ENCODE results near the gene A1BG. TPM values are rescaled to one million over a fixed set of nuclear protein-coding genes. Genes with fewer than 3 reads are reported as not detected.

A1BG gene
- total RNA-seq, 2 donors from 2014 or later = 12.6 to 16.4 TPM

DNA sequence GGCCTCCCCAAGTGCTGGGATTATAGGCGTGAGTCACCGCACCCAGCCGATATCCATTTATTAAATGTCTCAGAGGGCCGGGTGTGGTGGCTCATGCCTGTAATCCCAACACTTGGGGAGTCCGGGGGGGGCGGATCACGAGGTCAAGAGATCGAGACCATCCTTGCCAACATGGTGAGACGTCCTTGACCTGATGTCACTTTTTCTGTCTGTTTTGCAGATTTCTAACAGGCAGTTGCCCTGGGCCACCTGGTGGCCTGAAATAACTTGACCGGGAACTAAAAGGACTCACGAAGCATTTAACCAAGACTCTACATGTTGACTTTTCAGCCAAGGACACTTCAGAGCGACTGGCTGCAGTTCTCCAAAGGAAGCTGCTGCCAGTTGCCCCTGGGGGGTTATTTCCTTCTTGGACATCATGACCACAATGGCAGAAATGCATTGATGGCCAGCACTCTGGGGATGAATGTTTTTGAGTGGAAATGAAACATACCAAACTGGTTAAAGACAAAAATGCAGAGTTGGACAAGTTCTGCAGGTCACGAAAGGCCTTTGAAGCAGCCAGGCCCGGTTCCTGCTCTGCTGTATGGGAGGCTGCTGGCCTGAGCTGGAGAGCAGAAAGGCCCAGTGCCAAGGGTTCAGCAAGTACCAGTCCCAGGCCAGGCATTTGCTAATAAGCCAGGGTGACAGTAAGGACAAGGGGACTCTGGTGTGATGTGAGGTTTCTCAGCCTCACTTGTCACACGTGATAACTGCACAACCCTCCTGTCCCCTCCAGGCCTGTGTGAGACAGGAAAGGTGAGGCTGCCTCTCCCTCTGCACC lies 19.2 kb upstream of the A1BG start:
- no peaks in the 10 kb centered on the region for H3K27me3 Mint-ChIP-seq (ENCODE audit: insufficient read depth)
- TF ChIP-seq, protein P1, sequence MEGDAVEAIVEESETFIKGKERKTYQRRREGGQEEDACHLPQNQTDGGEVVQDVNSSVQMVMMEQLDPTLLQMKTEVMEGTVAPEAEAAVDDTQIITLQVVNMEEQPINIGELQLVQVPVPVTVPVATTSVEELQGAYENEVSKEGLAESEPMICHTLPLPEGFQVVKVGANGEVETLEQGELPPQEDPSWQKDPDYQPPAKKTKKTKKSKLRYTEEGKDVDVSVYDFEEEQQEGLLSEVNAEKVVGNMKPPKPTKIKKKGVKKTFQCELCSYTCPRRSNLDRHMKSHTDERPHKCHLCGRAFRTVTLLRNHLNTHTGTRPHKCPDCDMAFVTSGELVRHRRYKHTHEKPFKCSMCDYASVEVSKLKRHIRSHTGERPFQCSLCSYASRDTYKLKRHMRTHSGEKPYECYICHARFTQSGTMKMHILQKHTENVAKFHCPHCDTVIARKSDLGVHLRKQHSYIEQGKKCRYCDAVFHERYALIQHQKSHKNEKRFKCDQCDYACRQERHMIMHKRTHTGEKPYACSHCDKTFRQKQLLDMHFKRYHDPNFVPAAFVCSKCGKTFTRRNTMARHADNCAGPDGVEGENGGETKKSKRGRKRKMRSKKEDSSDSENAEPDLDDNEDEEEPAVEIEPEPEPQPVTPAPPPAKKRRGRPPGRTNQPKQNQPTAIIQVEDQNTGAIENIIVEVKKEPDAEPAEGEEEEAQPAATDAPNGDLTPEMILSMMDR (conservative IDR thresholded peaks at IDR 0.05) = peak; percentile 73
- no peaks in the 10 kb centered on the region for H3K36me3 ChIP-seq (ENCODE audit: control insufficient read depth, insufficient read depth, low read length)
- no peak overlapping the region for H3K27ac ChIP-seq (ENCODE audit: low read depth, low read length)
- no peak overlapping the region for H3K4me3 ChIP-seq (ENCODE audit: low read length)
- H3K4me1 Mint-ChIP-seq = no peaks in the 10 kb centered on the region
- peak; percentile 69 for DNase-seq
- H3K4me3 Mint-ChIP-seq = no peak overlapping the region
- no peaks in the 10 kb centered on the region for H3K9me3 Mint-ChIP-seq
- H3K27ac Mint-ChIP-seq = no peak overlapping the region
- 84 to 89% methylated on average over 15 of the region's 15 CpGs for WGBS, 2 experiments (ENCODE audit: insufficient coverage in 1 of 2, insufficient read length in 1 of 2)
- no peaks in the 10 kb centered on the region for H3K4me1 ChIP-seq (ENCODE audit: control insufficient read depth, insufficient read depth, low read length)
- H3K27me3 ChIP-seq (ENCODE audit: control insufficient read depth, insufficient read depth, low read length, poor library complexity, severe bottlenecking) = no peaks in the 10 kb centered on the region
- no peak overlapping the region for H3K9ac ChIP-seq (ENCODE audit: extremely low read depth, low read length, poor library complexity, severe bottlenecking)
- H3K36me3 Mint-ChIP-seq (ENCODE audit: low read depth) = peaks cover 4% of the 10 kb centered on the region
- no peaks in the 10 kb centered on the region for H3K9me3 ChIP-seq (ENCODE audit: control insufficient read depth, low read length)

DNA sequence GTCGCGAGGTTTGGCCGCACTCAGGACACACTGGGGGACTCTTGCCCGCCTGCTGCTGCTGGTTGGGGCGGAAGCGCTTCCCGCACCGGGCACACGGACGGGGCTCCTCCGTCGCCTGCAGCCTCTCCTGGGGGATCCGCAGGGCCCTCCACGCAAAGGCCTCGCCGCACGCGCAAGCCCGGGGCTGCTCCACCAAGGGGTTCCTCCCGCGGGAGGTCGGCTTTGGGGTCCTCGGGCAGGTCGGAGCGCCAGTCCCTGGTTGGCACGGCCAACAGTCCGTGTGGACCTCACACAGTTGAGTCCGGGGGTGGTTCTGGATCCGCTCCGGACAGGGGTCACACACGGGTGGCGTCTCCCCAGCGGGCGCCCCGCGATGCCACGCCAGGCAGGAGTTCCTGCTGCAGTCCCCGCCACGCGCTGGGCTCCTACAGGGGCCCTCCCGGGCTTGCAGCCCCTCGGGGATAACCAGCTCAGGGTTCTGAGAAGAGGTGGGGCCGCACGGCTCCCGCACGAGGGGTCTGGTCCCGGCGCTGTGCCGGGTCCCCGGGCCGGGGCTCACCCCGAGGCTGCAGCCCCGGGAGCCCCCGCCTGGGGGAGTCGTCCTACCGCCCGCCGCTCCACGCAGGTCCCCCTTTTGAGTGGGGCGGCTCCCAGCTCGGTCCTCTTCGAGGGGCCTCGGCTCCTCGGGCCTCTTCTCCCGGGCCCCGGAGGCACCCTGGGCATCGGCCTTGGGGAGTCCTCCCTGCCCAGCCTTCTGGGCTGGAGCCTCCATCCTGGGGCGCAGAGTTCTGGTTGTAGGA lies 15.5 kb upstream of the A1BG start:
- Mint-ChIP-seq H3K4me1 (no peaks in the 10 kb centered on the region), H3K27ac (no peak overlapping the region), H3K4me3 (no peak overlapping the region), H3K9me3 (no peaks in the 10 kb centered on the region), H3K27me3 (ENCODE audit: insufficient read depth) (no peaks in the 10 kb centered on the region), H3K36me3 (ENCODE audit: low read depth) (peaks cover 7% of the 10 kb centered on the region)
- Histone ChIP-seq H3K36me3 (ENCODE audit: control insufficient read depth, insufficient read depth, low read length) (no peaks in the 10 kb centered on the region), H3K9ac (ENCODE audit: extremely low read depth, low read length, poor library complexity, severe bottlenecking) (no peak overlapping the region), H3K27ac (ENCODE audit: low read depth, low read length) (no peak overlapping the region), H3K4me3 (ENCODE audit: low read length) (no peak overlapping the region), H3K9me3 (ENCODE audit: control insufficient read depth, low read length) (no peaks in the 10 kb centered on the region), H3K4me1 (ENCODE audit: control insufficient read depth, insufficient read depth, low read length) (no peaks in the 10 kb centered on the region), H3K27me3 (ENCODE audit: control insufficient read depth, insufficient read depth, low read length, poor library complexity, severe bottlenecking) (no peaks in the 10 kb centered on the region)
- TF ChIP-seq, protein P1 (conservative IDR thresholded peaks at IDR 0.05) = peak; percentile 14
- 95 to 96% methylated on average over 49 to 68 of the region's 68 CpGs for WGBS, 2 experiments (ENCODE audit: insufficient coverage in 1 of 2, insufficient read length in 1 of 2)
- no peak for DNase-seq

DNA sequence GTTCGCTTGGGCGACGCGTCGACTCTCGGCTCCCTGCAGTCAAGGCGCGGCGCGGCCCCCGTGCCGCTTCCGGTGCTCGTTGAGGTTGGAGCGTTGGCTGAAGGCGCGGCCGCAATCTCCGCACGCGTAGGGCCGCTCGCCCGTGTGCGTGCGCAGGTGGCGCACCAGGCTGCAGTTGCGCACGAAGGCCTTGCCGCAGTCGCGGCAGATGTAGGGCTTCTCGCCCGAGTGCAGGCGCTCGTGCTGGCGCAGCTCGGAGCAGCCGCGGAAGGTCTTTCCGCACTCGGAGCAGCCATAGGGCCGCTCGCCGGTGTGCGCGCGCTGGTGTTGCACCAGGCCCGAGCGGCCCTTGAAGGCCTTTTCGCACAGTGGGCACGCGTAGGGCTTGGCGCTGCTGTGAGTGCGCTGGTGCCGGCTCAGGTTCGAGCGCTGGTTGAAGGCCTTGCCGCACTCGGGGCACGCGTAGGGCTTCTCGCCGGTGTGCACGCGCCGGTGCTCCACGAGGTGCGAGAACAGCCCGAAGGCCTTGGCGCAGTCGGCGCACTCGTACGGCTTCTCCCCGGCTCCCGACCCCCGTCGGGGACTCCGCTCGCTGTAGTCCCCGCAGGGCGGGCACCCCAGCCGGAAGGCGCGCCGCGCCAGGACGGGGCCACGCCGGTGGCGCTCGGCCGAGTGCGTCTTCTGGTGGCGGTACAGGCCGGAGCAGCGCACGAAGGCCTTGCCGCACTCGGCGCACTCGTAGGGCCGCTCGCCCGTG lies 14.6 kb upstream of the A1BG start:
- WGBS, 2 experiments (ENCODE audit: insufficient coverage in 1 of 2, insufficient read length in 1 of 2) = 95 to 97% methylated on average over 91 to 106 of the region's 106 CpGs
- H3K4me3 Mint-ChIP-seq = no peak overlapping the region

More for the DNA sequence above, 14.6 kb upstream of the A1BG start:
- no peaks in the 10 kb centered on the region for H3K9me3 Mint-ChIP-seq
- DNase-seq = no peak
- no peak overlapping the region for H3K9ac ChIP-seq (ENCODE audit: extremely low read depth, low read length, poor library complexity, severe bottlenecking)
- H3K4me1 ChIP-seq (ENCODE audit: control insufficient read depth, insufficient read depth, low read length) = no peaks in the 10 kb centered on the region
- no peaks in the 10 kb centered on the region for H3K9me3 ChIP-seq (ENCODE audit: control insufficient read depth, low read length)
- no peaks in the 10 kb centered on the region for H3K27me3 ChIP-seq (ENCODE audit: control insufficient read depth, insufficient read depth, low read length, poor library complexity, severe bottlenecking)
- no peak overlapping the region for H3K27ac Mint-ChIP-seq
- no peaks in the 10 kb centered on the region for H3K4me1 Mint-ChIP-seq
- no peak overlapping the region for H3K27ac ChIP-seq (ENCODE audit: low read depth, low read length)
- H3K4me3 ChIP-seq (ENCODE audit: low read length) = no peak overlapping the region
- H3K36me3 ChIP-seq (ENCODE audit: control insufficient read depth, insufficient read depth, low read length) = no peaks in the 10 kb centered on the region
- no peaks in the 10 kb centered on the region for H3K27me3 Mint-ChIP-seq (ENCODE audit: insufficient read depth)
- H3K36me3 Mint-ChIP-seq (ENCODE audit: low read depth) = peaks cover 7% of the 10 kb centered on the region
- TF ChIP-seq, protein P1 (conservative IDR thresholded peaks at IDR 0.05) = no peak

Measured in endodermal cell (in vitro differentiated cells).